GM12864 (cell line): ENCODE results near the gene GAS2L1.

ENCODE experiments used
- DNase-seq: peaks from one replicate; pipeline ENCODE4 v3.0.0-alpha.2; 2011; ENCODE audit warnings: low read depth
- H3K4me3 ChIP-seq: 2 replicates; pipeline ENCODE4 v1.5.1; 2011; ENCODE audit warnings: mild to moderate bottlenecking, low read depth, low read length, control low read depth
- CTCF ChIP-seq: IDR thresholded peaks from 2 replicates; pipeline ENCODE4 v1.5.1; 2011; ENCODE audit warnings: low read depth, mild to moderate bottlenecking, moderate library complexity, low read length, control low read depth, inconsistent platforms; ENCODE audit errors: missing control alignments

Gene GAS2L1

GRCh38 chr22:29338398-29338797, 31.9 kb downstream of the GAS2L1 start:
- TF ChIP-seq CTCF, result no peak
- no peak for DNase-seq
- H3K4me3 ChIP-seq, result no peak overlapping the region

GRCh38 chr22:29339381-29340235, 33.2 kb downstream of the GAS2L1 start:
- H3K4me3 ChIP-seq, result no peak overlapping the region
- no peak for TF ChIP-seq CTCF
- no peak for DNase-seq

GRCh38 chr22:29340566-29340965, 34.1 kb downstream of the GAS2L1 start:
- TF ChIP-seq CTCF, result no peak
- no peak for DNase-seq

GRCh38 chr22:29341056-29341848, 34.8 kb downstream of the GAS2L1 start:
- no peak for TF ChIP-seq CTCF
- no peak overlapping the region for H3K4me3 ChIP-seq
- DNase-seq, result no peak

More at GRCh38 chr22:29340566-29340965, 34.1 kb downstream of the GAS2L1 start:
- H3K4me3 ChIP-seq, result no peak overlapping the region

GRCh38 chr22:29341849-29342127, 35.3 kb downstream of the GAS2L1 start:
- no peak for TF ChIP-seq CTCF
- H3K4me3 ChIP-seq, result no peak overlapping the region

GRCh38 chr22:29342177-29342576, 35.7 kb downstream of the GAS2L1 start:
- no peak for DNase-seq
- TF ChIP-seq CTCF, result no peak
- no peak overlapping the region for H3K4me3 ChIP-seq

More at GRCh38 chr22:29341849-29342127, 35.3 kb downstream of the GAS2L1 start:
- DNase-seq, result no peak
